ENCODE measurements around the gene SLC26A8.
"Not testable (repeated sequence)": the region's sequence is repeated elsewhere in the genome, so short reads cannot be mapped to it uniquely, and the experiment has no call there.

SLC26A8 gene

GRCh38 chr6:36052097-36052496, 27.7 kb upstream of the SLC26A8 start:
- no peak for DNase-seq (ENCODE audit: low spot score)
- FAIRE-seq = no peak

- no peak for FAIRE-seq
- no peak for DNase-seq (ENCODE audit: low spot score)
These were observed 26.7 kb upstream of the SLC26A8 start for GRCh38 chr6:36050947-36051710.

- no peak for DNase-seq (ENCODE audit: low spot score)
- no peak for FAIRE-seq
These were observed 25.9 kb upstream of the SLC26A8 start for GRCh38 chr6:36050305-36050704.

GRCh38 chr6:36049582-36049981, 25.1 kb upstream of the SLC26A8 start:
- FAIRE-seq (no peak), DNase-seq (ENCODE audit: low spot score) (no peak)

GRCh38 chr6:36042618-36043260, 18.3 kb upstream of the SLC26A8 start:
- no peak for FAIRE-seq

GRCh38 chr6:36040958-36041357, 16.5 kb upstream of the SLC26A8 start:
- no peak for FAIRE-seq
- no peak for DNase-seq (ENCODE audit: low spot score)

More at GRCh38 chr6:36042618-36043260, 18.3 kb upstream of the SLC26A8 start:
- no peak for DNase-seq (ENCODE audit: low spot score)

- DNase-seq (ENCODE audit: low spot score) = no peak
- FAIRE-seq = no peak
These were observed 14.7 kb upstream of the SLC26A8 start for GRCh38 chr6:36039112-36039511.

- DNase-seq (ENCODE audit: low spot score) = no peak
- no peak for FAIRE-seq
These were observed 13.9 kb upstream of the SLC26A8 start for GRCh38 chr6:36038120-36038876.

- FAIRE-seq (no peak), DNase-seq (ENCODE audit: low spot score) (no peak)
These were observed 10.8 kb upstream of the SLC26A8 start for GRCh38 chr6:36035225-36035624.

GRCh38 chr6:36034441-36034840, 10.0 kb upstream of the SLC26A8 start:
- no peak for FAIRE-seq

GRCh38 chr6:36033935-36034334, 9.5 kb upstream of the SLC26A8 start:
- DNase-seq (ENCODE audit: low spot score) = no peak
- no peak for FAIRE-seq

More at GRCh38 chr6:36034441-36034840, 10.0 kb upstream of the SLC26A8 start:
- no peak for DNase-seq (ENCODE audit: low spot score)

GRCh38 chr6:36033144-36033543, 8.7 kb upstream of the SLC26A8 start:
- not testable (repeated sequence) for FAIRE-seq; DNase-seq (ENCODE audit: low spot score)

- DNase-seq (ENCODE audit: low spot score) (no peak), FAIRE-seq (no peak)
These were observed 7.8 kb upstream of the SLC26A8 start for GRCh38 chr6:36032261-36032660.

- no peak for FAIRE-seq
- no peak for DNase-seq (ENCODE audit: low spot score)
These were observed 5.0 kb upstream of the SLC26A8 start for GRCh38 chr6:36029464-36029863.

- no peak for FAIRE-seq
- DNase-seq (ENCODE audit: low spot score) = peak; percentile 46
These were observed 4.5 kb upstream of the SLC26A8 start for GRCh38 chr6:36028877-36029324.

- peak; percentile 23 for DNase-seq (ENCODE audit: low spot score)
- no peak for FAIRE-seq
These were observed 3.8 kb upstream of the SLC26A8 start for GRCh38 chr6:36028088-36028876.

- no peak for FAIRE-seq
- DNase-seq (ENCODE audit: low spot score) = peak; percentile 98
These were observed 3.2 kb upstream of the SLC26A8 start, which contains the start of gene MAPK14 for GRCh38 chr6:36027501-36028087. TSS of gene MAPK14 (plus strand) at chr6:36027808. CDS start at chr6:36028158, 350 bp downstream.

- FAIRE-seq (no peak), DNase-seq (ENCODE audit: low spot score) (no peak)
These were observed 1.5 kb upstream of the SLC26A8 start for GRCh38 chr6:36025932-36026327.

- DNase-seq (ENCODE audit: low spot score) (no peak), FAIRE-seq (no peak)
These were observed 955 bp upstream of the SLC26A8 start for GRCh38 chr6:36025260-36025931.

GRCh38 chr6:36020154-36020553, 4.3 kb downstream of the SLC26A8 start:
- FAIRE-seq = no peak
- no peak for DNase-seq (ENCODE audit: low spot score)
